Measurements from ENCODE around the gene ZNF664. TPM values are rescaled to one million over a fixed set of nuclear protein-coding genes. Genes with fewer than 3 reads are reported as not detected.

Gene ZNF664
- total and polyA plus RNA-seq, 3 donors from 2014 or later = 55.9 to 69.6 (median 63.4) TPM

- H3K36me3 ChIP-seq (ENCODE audit: low read depth, missing control alignments) = no peaks in the 10 kb centered on the region
- no peak overlapping the region for H3K4me3 ChIP-seq
- no peak for DNase-seq
- H3K27me3 ChIP-seq = no peaks in the 10 kb centered on the region
- H3K9me3 ChIP-seq = no peaks in the 10 kb centered on the region
- H3K4me1 ChIP-seq = no peaks in the 10 kb centered on the region
- intact Hi-C loops (cut with DNase I; ENCODE audit: low total_unique reads) = no loop called here
- 93 to 95% methylated on average over 10 of the region's 11 CpGs for WGBS, 2 donors
- no peak for TF ChIP-seq POLR2A (IDR thresholded peaks at IDR 0.05)
- no peak for TF ChIP-seq CTCF (IDR thresholded peaks at IDR 0.05)
- H3K27ac ChIP-seq = no peak overlapping the region
These were observed 38.9 kb upstream of the ZNF664 start for GRCh38 chr12:123934016-123934620.

GRCh38 chr12:123934829-123935228, 38.2 kb upstream of the ZNF664 start:
- intact Hi-C loops (cut with DNase I; ENCODE audit: low total_unique reads) = no loop called here
- Histone ChIP-seq H3K36me3 (ENCODE audit: low read depth, missing control alignments) (no peaks in the 10 kb centered on the region), H3K9me3 (no peaks in the 10 kb centered on the region), H3K4me3 (no peak overlapping the region), H3K4me1 (no peaks in the 10 kb centered on the region), H3K27ac (no peak overlapping the region), H3K27me3 (no peaks in the 10 kb centered on the region)
- TF ChIP-seq CTCF (IDR thresholded peaks at IDR 0.05) (no peak), POLR2A (IDR thresholded peaks at IDR 0.05) (no peak)
- WGBS, 2 donors = 91 to 97% methylated on average over 9 of the region's 9 CpGs
- no peak for DNase-seq

- DNase-seq = no peak
- H3K4me1 ChIP-seq = no peaks in the 10 kb centered on the region
- H3K27ac ChIP-seq = no peak overlapping the region
- no peaks in the 10 kb centered on the region for H3K27me3 ChIP-seq
- intact Hi-C loops (cut with DNase I; ENCODE audit: low total_unique reads) = no loop called here
- WGBS, 2 donors = 94% methylated on average over 6 to 7 of the region's 7 CpGs
- H3K36me3 ChIP-seq (ENCODE audit: low read depth, missing control alignments) = no peaks in the 10 kb centered on the region
- no peaks in the 10 kb centered on the region for H3K9me3 ChIP-seq
- no peak for TF ChIP-seq POLR2A (IDR thresholded peaks at IDR 0.05)
- H3K4me3 ChIP-seq = no peak overlapping the region
These were observed 37.1 kb upstream of the ZNF664 start for GRCh38 chr12:123935956-123936355.

- Histone ChIP-seq H3K4me3 (no peak overlapping the region), H3K4me1 (no peaks in the 10 kb centered on the region)
These were observed 36.5 kb upstream of the ZNF664 start for GRCh38 chr12:123936471-123936870.

More at GRCh38 chr12:123936471-123936870, 36.5 kb upstream of the ZNF664 start:
- DNase-seq = no peak
- intact Hi-C loops (cut with DNase I; ENCODE audit: low total_unique reads) = no loop called here
- Histone ChIP-seq H3K9me3 (no peaks in the 10 kb centered on the region), H3K36me3 (ENCODE audit: low read depth, missing control alignments) (no peaks in the 10 kb centered on the region), H3K27me3 (no peaks in the 10 kb centered on the region), H3K27ac (no peak overlapping the region)
- no peak for TF ChIP-seq POLR2A (IDR thresholded peaks at IDR 0.05)
- no peak for TF ChIP-seq CTCF (IDR thresholded peaks at IDR 0.05)
- WGBS, 2 donors = 90 to 95% methylated on average over 18 of the region's 18 CpGs
